ENCODE measurements around the gene ZAP70. TPM values are rescaled to one million over a fixed set of nuclear protein-coding genes. Genes with fewer than 3 reads are reported as not detected.

The ZAP70 gene
- total RNA-seq, 2 experiments from 2014 or later, result 40.8 to 57.9 TPM

DNA sequence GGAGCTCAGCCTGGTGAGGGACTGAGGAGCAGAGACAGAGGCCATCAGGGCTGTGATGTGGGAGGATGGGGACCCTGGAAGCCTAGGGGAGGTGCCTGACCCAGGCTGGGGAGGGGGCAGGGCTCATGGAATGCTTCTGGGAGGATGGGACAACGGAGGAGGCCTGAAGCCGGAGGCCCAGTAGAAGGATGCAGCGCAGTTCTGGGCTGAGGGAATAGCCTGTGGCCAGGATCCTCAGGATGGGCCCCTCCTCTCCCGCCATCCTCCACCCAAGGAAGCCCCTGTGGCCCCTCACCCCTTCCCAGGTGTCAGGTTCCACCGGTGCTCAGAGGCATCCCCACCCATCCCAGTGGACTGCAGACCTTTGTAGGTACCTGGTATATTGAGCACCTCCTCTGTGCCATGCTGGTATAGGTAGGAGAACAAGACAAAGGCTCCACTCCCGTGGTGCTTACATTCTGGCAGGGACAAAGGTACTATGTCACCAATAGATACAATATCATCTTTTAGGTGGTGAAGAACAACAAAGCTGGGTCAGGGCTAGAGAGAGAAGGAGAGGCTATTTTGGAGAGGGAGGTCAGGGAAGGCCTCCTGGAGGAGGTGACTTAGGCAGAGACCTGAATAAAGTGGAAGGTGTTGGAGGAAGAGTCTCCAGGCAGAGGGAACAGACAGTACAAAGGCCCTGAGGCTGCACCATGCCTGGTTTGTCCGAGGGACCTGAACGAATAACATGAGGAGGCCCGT, 2.7 kb downstream of the ZAP70 start:
- CTCF ChIA-PET (ENCODE audit: unreplicated experiment), result no interaction called here
- no peak overlapping the region for H3K4me3 ChIP-seq (ENCODE audit: low read depth, low read length, poor library complexity, severe bottlenecking)

DNA sequence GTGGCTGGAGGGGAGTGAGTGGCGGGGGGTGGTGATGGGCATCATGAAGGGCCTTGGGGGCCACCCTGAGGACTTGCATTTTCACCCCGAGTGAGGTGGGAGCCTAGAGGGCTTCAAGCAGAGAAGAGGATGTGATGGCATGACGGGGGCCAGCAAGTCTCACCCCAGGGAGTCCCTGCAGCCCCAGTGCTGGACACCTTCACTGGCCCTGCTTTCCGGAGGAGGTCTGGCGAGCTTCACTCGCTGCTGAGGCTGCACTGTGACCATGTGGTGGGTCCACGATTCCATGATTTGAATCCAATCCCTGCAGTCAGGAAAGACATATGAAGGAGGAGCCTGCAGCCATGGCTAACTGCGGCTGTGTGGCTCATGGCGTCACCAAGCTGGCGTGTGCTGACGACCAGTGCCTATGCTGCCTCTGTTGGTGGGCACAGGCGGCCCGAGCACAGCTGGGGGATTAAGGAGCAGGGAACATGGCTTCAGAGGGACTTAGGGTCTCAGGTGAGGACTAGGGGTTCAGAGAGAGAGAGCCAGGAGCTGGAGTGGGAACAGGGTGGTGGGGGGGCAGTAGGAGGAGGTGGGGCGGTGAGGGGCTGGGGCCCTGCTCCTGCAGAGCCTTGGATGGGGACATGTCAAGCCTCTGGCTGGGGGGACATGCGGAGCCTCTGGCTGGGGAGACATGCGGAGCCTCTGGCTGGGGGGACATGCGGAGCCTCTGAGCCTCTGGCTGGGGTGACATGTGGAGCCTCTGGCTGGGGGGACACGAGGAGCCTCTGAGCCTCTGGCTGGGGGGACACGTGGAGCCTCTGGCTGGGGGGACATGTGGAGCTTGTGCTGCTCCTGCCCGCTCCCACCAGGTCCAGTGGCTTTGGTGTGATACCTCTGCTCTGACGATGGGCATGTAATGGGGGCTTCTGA, 3.6 kb downstream of the ZAP70 start:
- H3K9me3 ChIP-seq (ENCODE audit: low read length), result no peaks in the 10 kb centered on the region
- H3K36me3 ChIP-seq (ENCODE audit: insufficient read depth, low read length), result 0 out of 2 replicates have a peak, but pooled peaks cover 4% of the 10 kb centered on the region
- intact Hi-C loops (cut with micrococcal nuclease; ENCODE audit: unreplicated experiment), result no loop called here
- H3K4me1 ChIP-seq (ENCODE audit: insufficient read depth, low read length, poor library complexity, severe bottlenecking), result peaks cover 43% of the 10 kb centered on the region
- no peak overlapping the region for H3K4me3 ChIP-seq (ENCODE audit: low read depth, low read length, poor library complexity, severe bottlenecking)
- H4K20me1 ChIP-seq (ENCODE audit: insufficient read depth, low read length), result no peaks in the 10 kb centered on the region
- ChIA-PET POLR2A (interaction anchor here (1.4 kb wide), 1 partner anchor 72 kb away, joined by 4 read pairs; the partner anchor contains the start of gene COX5B), CTCF (ENCODE audit: unreplicated experiment) (no interaction called here)
- H3K9me2 ChIP-seq (ENCODE audit: insufficient read depth, low read length), result no peaks in the 10 kb centered on the region
- H3K4me2 ChIP-seq (ENCODE audit: low read length), result no peak overlapping the region
- no peak overlapping the region for H2AFZ ChIP-seq (ENCODE audit: low read length)
- peaks cover 8% of the 10 kb centered on the region; the same call in 1 of the 2 replicates for H3K79me2 ChIP-seq (ENCODE audit: insufficient read depth, low read depth, low read length)
- H3K27ac ChIP-seq (ENCODE audit: low read depth, low read length, poor library complexity, severe bottlenecking), result no peak overlapping the region
- no TSS peak for BruUV-seq (replicated peaks)
- no peak for DNase-seq (ENCODE audit: low spot score)
- TF ChIP-seq, protein P1, sequence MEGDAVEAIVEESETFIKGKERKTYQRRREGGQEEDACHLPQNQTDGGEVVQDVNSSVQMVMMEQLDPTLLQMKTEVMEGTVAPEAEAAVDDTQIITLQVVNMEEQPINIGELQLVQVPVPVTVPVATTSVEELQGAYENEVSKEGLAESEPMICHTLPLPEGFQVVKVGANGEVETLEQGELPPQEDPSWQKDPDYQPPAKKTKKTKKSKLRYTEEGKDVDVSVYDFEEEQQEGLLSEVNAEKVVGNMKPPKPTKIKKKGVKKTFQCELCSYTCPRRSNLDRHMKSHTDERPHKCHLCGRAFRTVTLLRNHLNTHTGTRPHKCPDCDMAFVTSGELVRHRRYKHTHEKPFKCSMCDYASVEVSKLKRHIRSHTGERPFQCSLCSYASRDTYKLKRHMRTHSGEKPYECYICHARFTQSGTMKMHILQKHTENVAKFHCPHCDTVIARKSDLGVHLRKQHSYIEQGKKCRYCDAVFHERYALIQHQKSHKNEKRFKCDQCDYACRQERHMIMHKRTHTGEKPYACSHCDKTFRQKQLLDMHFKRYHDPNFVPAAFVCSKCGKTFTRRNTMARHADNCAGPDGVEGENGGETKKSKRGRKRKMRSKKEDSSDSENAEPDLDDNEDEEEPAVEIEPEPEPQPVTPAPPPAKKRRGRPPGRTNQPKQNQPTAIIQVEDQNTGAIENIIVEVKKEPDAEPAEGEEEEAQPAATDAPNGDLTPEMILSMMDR (conservative IDR thresholded peaks at IDR 0.05; ENCODE audit: low read length), result no peak
- no peak for TF ChIP-seq EZH2phosphoT487 (IDR thresholded peaks at IDR 0.05; ENCODE audit: borderline replicate concordance, low read depth, low read length)

More for the DNA sequence above, 2.7 kb downstream of the ZAP70 start:
- no peak overlapping the region for H3K27ac ChIP-seq (ENCODE audit: low read depth, low read length, poor library complexity, severe bottlenecking)
- peaks cover 43% of the 10 kb centered on the region for H3K4me1 ChIP-seq (ENCODE audit: insufficient read depth, low read length, poor library complexity, severe bottlenecking)
- POLR2A ChIA-PET, result no interaction called here
- no peak for TF ChIP-seq EZH2phosphoT487 (IDR thresholded peaks at IDR 0.05; ENCODE audit: borderline replicate concordance, low read depth, low read length)
- TF ChIP-seq, protein P1 (conservative IDR thresholded peaks at IDR 0.05; ENCODE audit: low read length), result no peak
- H3K9me3 ChIP-seq (ENCODE audit: low read length), result no peaks in the 10 kb centered on the region
- no peak overlapping the region for H3K4me2 ChIP-seq (ENCODE audit: low read length)
- H3K9me2 ChIP-seq (ENCODE audit: insufficient read depth, low read length), result no peaks in the 10 kb centered on the region
- DNase-seq (ENCODE audit: low spot score), result no peak
- intact Hi-C loops (cut with micrococcal nuclease; ENCODE audit: unreplicated experiment), result no loop called here
- no peak overlapping the region for H2AFZ ChIP-seq (ENCODE audit: low read length)
- no peaks in the 10 kb centered on the region for H4K20me1 ChIP-seq (ENCODE audit: insufficient read depth, low read length)
- peaks cover 8% of the 10 kb centered on the region; the same call in 1 of the 2 replicates for H3K79me2 ChIP-seq (ENCODE audit: insufficient read depth, low read depth, low read length)
- H3K36me3 ChIP-seq (ENCODE audit: insufficient read depth, low read length), result 0 out of 2 replicates have a peak, but pooled peaks cover 4% of the 10 kb centered on the region
- no TSS peak for BruUV-seq (replicated peaks)

Measured in OCI-LY7 (cell line).